Brain microvascular endothelial cell (primary cell): Measurements from ENCODE around the gene SCN2A.
A peak's percentile ranks its signal among the peaks of the same experiment; 100 is the strongest.

Source experiments
- DNase-seq: peaks from one replicate; pipeline ENCODE4 v3.0.0-alpha.2; 2020
- H3K27ac ChIP-seq: fragments of 250-450 bp; sonication (Bioruptor Pico); 2 replicates; pipeline ENCODE4 v1.5.1; 2020; ENCODE audit warnings: mild to moderate bottlenecking, moderate library complexity
- H3K27me3 ChIP-seq: fragments of 250-450 bp; sonication (Bioruptor Pico); replicated peaks from 2 replicates; pipeline ENCODE4 v1.5.1; 2020; ENCODE audit warnings: mild to moderate bottlenecking
- H3K36me3 ChIP-seq: fragments of 250-450 bp; sonication (Bioruptor Pico); replicated peaks from 2 replicates; pipeline ENCODE4 v1.5.1; 2020; ENCODE audit warnings: mild to moderate bottlenecking
- H3K4me3 ChIP-seq: 2 replicates; pipeline ENCODE4 v1.5.1; 2011; ENCODE audit warnings: low read depth, mild to moderate bottlenecking, control low read depth, low read length, moderate library complexity
- CTCF ChIP-seq: IDR thresholded peaks from 2 replicates; pipeline ENCODE4 v1.5.1; 2011; ENCODE audit warnings: low read depth, mild to moderate bottlenecking, moderate library complexity, low read length, control low read depth, inconsistent platforms; ENCODE audit errors: missing control alignments
- in situ Hi-C: cut with HindIII; loops from 2 replicates; pipeline ENCODE4 v1.10.0; 2017; ENCODE audit warnings: low sequenced_read_pairs, low pct_ligation_motif_present

The SCN2A gene

GRCh38 chr2:165197346-165197745, 41.9 kb upstream of the SCN2A start:
- no peak for TF ChIP-seq CTCF
- H3K36me3 ChIP-seq, result no peaks in the 10 kb centered on the region
- DNase-seq, result no peak

GRCh38 chr2:165198181-165198580, 41.0 kb upstream of the SCN2A start:
- no peak for TF ChIP-seq CTCF
- H3K4me3 ChIP-seq, result no peak overlapping the region
- no peak overlapping the region for H3K27ac ChIP-seq
- no peaks in the 10 kb centered on the region for H3K36me3 ChIP-seq
- in situ Hi-C loops, result no loop called here
- no peaks in the 10 kb centered on the region for H3K27me3 ChIP-seq
- no peak for DNase-seq

More at GRCh38 chr2:165197346-165197745, 41.9 kb upstream of the SCN2A start:
- H3K4me3 ChIP-seq, result no peak overlapping the region
- no peak overlapping the region for H3K27ac ChIP-seq
- in situ Hi-C loops, result no loop called here
- H3K27me3 ChIP-seq, result no peaks in the 10 kb centered on the region

GRCh38 chr2:165202239-165202638, 37.0 kb upstream of the SCN2A start:
- Histone ChIP-seq H3K4me3 (no peak overlapping the region), H3K27me3 (no peaks in the 10 kb centered on the region), H3K36me3 (no peaks in the 10 kb centered on the region), H3K27ac (no peak overlapping the region)
- no peak for DNase-seq
- TF ChIP-seq CTCF, result no peak
- in situ Hi-C loops, result no loop called here

GRCh38 chr2:165203689-165204559, 35.3 kb upstream of the SCN2A start, which contains the start of gene SCN3A:
TSS of gene SCN3A (minus strand) at chr2:165204050. CDS start at chr2:165176394, 27,656 bp downstream.
- TF ChIP-seq CTCF, result peak; percentile 83
- DNase-seq, result peak; percentile 15
- in situ Hi-C loops, result no loop called here
- no peaks in the 10 kb centered on the region for H3K36me3 ChIP-seq
- no peak within 1 kb of the TSS for H3K4me3 ChIP-seq
- H3K27ac ChIP-seq, result no peak within 1 kb of the TSS
- H3K27me3 ChIP-seq, result no peaks in the 10 kb centered on the region

GRCh38 chr2:165205865-165206264, 33.3 kb upstream of the SCN2A start:
- in situ Hi-C loops, result no loop called here
- no peak overlapping the region for H3K4me3 ChIP-seq
- no peak for TF ChIP-seq CTCF
- H3K27me3 ChIP-seq, result no peaks in the 10 kb centered on the region
- no peaks in the 10 kb centered on the region for H3K36me3 ChIP-seq
- no peak for DNase-seq
- no peak overlapping the region for H3K27ac ChIP-seq
